Forelimb muscle (tissue), 1 donor: ENCODE measurements around the gene TK1. TPM values are rescaled to one million over a fixed set of nuclear protein-coding genes. Genes with fewer than 3 reads are reported as not detected.

Experiments
- polyA plus RNA-seq: library from polyadenylated mRNA; unstranded; fragments of 120-200 nt; gene quantifications from one replicate; pipeline ENCODE4 v1.2.1, GENCODE V29; 2013; ENCODE audit not compliant: insufficient read length

TK1 gene
- polyA plus RNA-seq, 1 donor, result 17.8 TPM

Other genes starting within 250 kb of the TK1 start
- 9.6 TPM for gene TNRC6C, start 228.3 kb downstream of the TK1 start, polyA plus RNA-seq
- 25.1 TPM for gene TMC6, start 58.3 kb downstream of the TK1 start, polyA plus RNA-seq
- gene TMC8, start 56.3 kb downstream of the TK1 start, polyA plus RNA-seq, result 3.3 TPM
- 1.1 TPM for gene C17orf99, start 40.7 kb downstream of the TK1 start, polyA plus RNA-seq
- gene SYNGR2, start 18.5 kb downstream of the TK1 start, polyA plus RNA-seq, result 105 TPM
- gene AFMID, start 310 bp upstream of the TK1 start, polyA plus RNA-seq, result 36.7 TPM
- 12.2 TPM for gene BIRC5, start 27.2 kb upstream of the TK1 start, polyA plus RNA-seq
- not detected for gene TMEM235, start 44.6 kb upstream of the TK1 start, polyA plus RNA-seq
- gene SOCS3, start 173.0 kb upstream of the TK1 start, polyA plus RNA-seq, result 6.2 TPM
- 26.3 TPM for gene PGS1, start 191.6 kb upstream of the TK1 start, polyA plus RNA-seq